CD4-positive, alpha-beta T cell treated with Interleukin-17A for 1 hour (primary cell): ENCODE data around the gene PCDHB16.
"Not testable (repeated sequence)": the region's sequence is repeated elsewhere in the genome, so short reads cannot be mapped to it uniquely, and the experiment has no call there.

ENCODE experiments used
- DNase-seq: peaks from one replicate; pipeline ENCODE4 v3.0.0-alpha.2; 2020

PCDHB16 gene

GRCh38 chr5:141184117-141184855 lies 2.1 kb downstream of the PCDHB16 start:
- DNase-seq = not testable (repeated sequence)

GRCh38 chr5:141186897-141187512 lies 4.8 kb downstream of the PCDHB16 start, which contains the start of gene PCDHB9:
PCDHB9 (plus strand) TSS chr5:141187161; CDS start chr5:141187319, 158 bp downstream.
- DNase-seq = peak; percentile 39

- DNase-seq = not testable (repeated sequence)
These were observed 6.5 kb downstream of the PCDHB16 start for GRCh38 chr5:141188682-141189081.

GRCh38 chr5:141189131-141189530 lies 6.9 kb downstream of the PCDHB16 start:
- DNase-seq = not testable (repeated sequence)

- DNase-seq = peak; percentile 16
These were observed 10.0 kb downstream of the PCDHB16 start, which contains the start of gene PCDHB10 for GRCh38 chr5:141192110-141192725. PCDHB10 (plus strand) TSS chr5:141192353; CDS start chr5:141192553, 200 bp downstream.

- not testable (repeated sequence) for DNase-seq
These were observed 12.1 kb downstream of the PCDHB16 start for GRCh38 chr5:141194332-141194731.

GRCh38 chr5:141196363-141196762 lies 14.2 kb downstream of the PCDHB16 start:
- DNase-seq = no peak

GRCh38 chr5:141199359-141200235 lies 17.4 kb downstream of the PCDHB16 start, which contains the start of gene PCDHB11:
PCDHB11 (plus strand) TSS chr5:141199627; CDS start chr5:141199775, 148 bp downstream.
- no peak for DNase-seq

GRCh38 chr5:141201126-141201525 lies 18.9 kb downstream of the PCDHB16 start:
- DNase-seq = not testable (repeated sequence)

- DNase-seq = not testable (repeated sequence)
These were observed 19.5 kb downstream of the PCDHB16 start for GRCh38 chr5:141201646-141202045.

GRCh38 chr5:141208478-141208877 lies 26.3 kb downstream of the PCDHB16 start, which contains the start of gene PCDHB12:
PCDHB12 (plus strand) TSS chr5:141208719; CDS start chr5:141208908, 189 bp downstream.
- no peak for DNase-seq

GRCh38 chr5:141210281-141210680 lies 28.1 kb downstream of the PCDHB16 start:
- not testable (repeated sequence) for DNase-seq

GRCh38 chr5:141210849-141211248 lies 28.7 kb downstream of the PCDHB16 start:
- DNase-seq = not testable (repeated sequence)

GRCh38 chr5:141213656-141214339 lies 31.6 kb downstream of the PCDHB16 start, which contains the start of gene PCDHB13:
PCDHB13 (plus strand) TSS chr5:141213919; CDS start chr5:141214124, 205 bp downstream.
- peak; percentile 20 for DNase-seq

- not testable (repeated sequence) for DNase-seq
These were observed 32.4 kb downstream of the PCDHB16 start for GRCh38 chr5:141214583-141214982.

GRCh38 chr5:141215504-141215903 lies 33.3 kb downstream of the PCDHB16 start:
- DNase-seq = not testable (repeated sequence)

- not testable (repeated sequence) for DNase-seq
These were observed 33.8 kb downstream of the PCDHB16 start for GRCh38 chr5:141216035-141216434.

- DNase-seq = no peak
These were observed 41.1 kb downstream of the PCDHB16 start, which contains the start of gene PCDHB14 for GRCh38 chr5:141223112-141223783. PCDHB14 (plus strand) TSS chr5:141223343; CDS start chr5:141223506, 163 bp downstream.

- DNase-seq = not testable (repeated sequence)
These were observed 42.7 kb downstream of the PCDHB16 start for GRCh38 chr5:141224844-141225243.

GRCh38 chr5:141225421-141225820 lies 43.2 kb downstream of the PCDHB16 start:
- not testable (repeated sequence) for DNase-seq
